H9 (cell line): ENCODE results near the gene APOL4. TPM values are rescaled to one million over a fixed set of nuclear protein-coding genes. Genes with fewer than 3 reads are reported as not detected.

Source experiments
- DNase-seq: peaks from one replicate; pipeline ENCODE4 v3.0.0-alpha.2; 2017
- H2AFZ ChIP-seq: one replicate; pipeline ENCODE4 v1.6.1; 2013; ENCODE audit warnings: mild to moderate bottlenecking, low read length, control low read depth, moderate library complexity
- H2AK5ac ChIP-seq: 2 replicates; pipeline ENCODE4 v1.6.1; 2013; ENCODE audit warnings: low read length, control low read depth, mixed read lengths; ENCODE audit not compliant: insufficient read length
- H2BK120ac ChIP-seq: one replicate; pipeline ENCODE4 v1.6.1; 2013; ENCODE audit warnings: low read depth, mild to moderate bottlenecking, low read length, control low read depth, inconsistent platforms; ENCODE audit not compliant: poor library complexity, severe bottlenecking
- H2BK12ac ChIP-seq: 2 replicates; pipeline ENCODE4 v1.6.1; 2013; ENCODE audit warnings: low read length, control low read depth, mixed read lengths, low read depth; ENCODE audit not compliant: insufficient read length
- H2BK15ac ChIP-seq: 2 replicates; pipeline ENCODE4 v1.6.1; 2013; ENCODE audit warnings: low read depth, low read length, control low read depth
- H2BK20ac ChIP-seq: one replicate; pipeline ENCODE4 v1.6.1; 2013; ENCODE audit warnings: low read depth, mild to moderate bottlenecking, low read length, control low read depth, inconsistent platforms; ENCODE audit not compliant: poor library complexity, severe bottlenecking
- H2BK5ac ChIP-seq: 2 replicates; pipeline ENCODE4 v1.6.1; 2013; ENCODE audit warnings: low read length, control low read depth, mixed read lengths; ENCODE audit not compliant: insufficient read length
- H3K14ac ChIP-seq: 2 replicates; pipeline ENCODE4 v1.6.1; 2013; ENCODE audit warnings: low read length, control low read depth; ENCODE audit not compliant: insufficient read depth
- H3K18ac ChIP-seq: 2 replicates; pipeline ENCODE4 v1.6.1; 2013; ENCODE audit warnings: low read depth, mild to moderate bottlenecking, mixed read lengths, low read length, control low read depth; ENCODE audit not compliant: insufficient read length
- H3K23ac ChIP-seq: 2 replicates; pipeline ENCODE4 v1.6.1; 2013; ENCODE audit warnings: low read length, control low read depth, mixed read lengths, low read depth; ENCODE audit not compliant: insufficient read length
- H3K23me2 ChIP-seq: 2 replicates; pipeline ENCODE4 v1.6.1; 2013; ENCODE audit warnings: low read depth, mild to moderate bottlenecking, mixed read lengths, low read length, control low read depth; ENCODE audit not compliant: insufficient read length, poor library complexity, severe bottlenecking
- H3K27ac ChIP-seq: 2 replicates; pipeline ENCODE4 v1.5.1; 2013; ENCODE audit warnings: low read length, control low read depth, mixed read lengths, low read depth; ENCODE audit not compliant: insufficient read length
- H3K27me3 ChIP-seq: 2 replicates; pipeline ENCODE4 v1.6.1; 2013; ENCODE audit warnings: low read length, control low read depth, inconsistent platforms; ENCODE audit not compliant: insufficient read depth
- H3K4ac ChIP-seq: 2 replicates; pipeline ENCODE4 v1.6.1; 2013; ENCODE audit warnings: low read depth, mild to moderate bottlenecking, control low read depth, inconsistent platforms, low read length, moderate library complexity
- H3K4me1 ChIP-seq: 2 replicates; pipeline ENCODE4 v1.6.1; 2013; ENCODE audit warnings: low read length, control low read depth, inconsistent platforms; ENCODE audit not compliant: insufficient read depth
- H3K4me2 ChIP-seq: 2 replicates; pipeline ENCODE4 v1.6.1; 2013; ENCODE audit warnings: low read length, control low read depth, mixed read lengths; ENCODE audit not compliant: insufficient read length, insufficient read depth
- H3K56ac ChIP-seq: 2 replicates; pipeline ENCODE4 v1.6.1; 2013; ENCODE audit warnings: low read depth, mild to moderate bottlenecking, mixed read lengths, low read length, control low read depth; ENCODE audit not compliant: insufficient read length
- H3K79me1 ChIP-seq: 2 replicates; pipeline ENCODE4 v1.6.1; 2013; ENCODE audit warnings: low read depth, mild to moderate bottlenecking, moderate library complexity, low read length, control low read depth, inconsistent platforms; ENCODE audit not compliant: insufficient read depth, poor library complexity, severe bottlenecking
- H3K79me2 ChIP-seq: 2 replicates; pipeline ENCODE4 v1.6.1; 2013; ENCODE audit warnings: low read length, control low read depth, inconsistent platforms; ENCODE audit not compliant: insufficient read depth
- H3K9ac ChIP-seq: 2 replicates; pipeline ENCODE4 v1.6.1; 2013; ENCODE audit warnings: low read length, control low read depth, mixed read lengths; ENCODE audit not compliant: insufficient read length; ENCODE audit errors: extremely low read depth
- H3K9me3 ChIP-seq: one replicate; pipeline ENCODE4 v1.6.1; 2013; ENCODE audit warnings: low read depth, low read length, inconsistent platforms; ENCODE audit not compliant: control insufficient read depth
- H3T11ph ChIP-seq: one replicate; pipeline ENCODE4 v1.6.1; 2013; ENCODE audit warnings: mild to moderate bottlenecking, low read length, control low read depth, inconsistent platforms
- H4K20me1 ChIP-seq: one replicate; pipeline ENCODE4 v1.6.1; 2013; ENCODE audit not compliant: control insufficient read depth, insufficient read length, insufficient read depth
- H4K5ac ChIP-seq: 2 replicates; pipeline ENCODE4 v1.6.1; 2013; ENCODE audit warnings: low read depth, mild to moderate bottlenecking, mixed read lengths, low read length, control low read depth; ENCODE audit not compliant: insufficient read length
- H4K8ac ChIP-seq: replicated peaks from 2 replicates; pipeline ENCODE4 v1.6.1; 2013; ENCODE audit warnings: low read length, control low read depth, mixed read lengths, low read depth; ENCODE audit not compliant: insufficient read length
- H4K91ac ChIP-seq: 2 replicates; pipeline ENCODE4 v1.6.1; 2013; ENCODE audit warnings: low read depth, mild to moderate bottlenecking, moderate library complexity, mixed read lengths, low read length, control low read depth; ENCODE audit not compliant: insufficient read length
- H3K27ac Mint-ChIP-seq, 3 experiments: 2 replicates in 2 of 3; 3 replicates in 1 of 3; pipeline ENCODE4 v1.8.0; 2020 to 2021; ENCODE audit warnings: mixed read lengths in 3 of 3, mild to moderate bottlenecking in 1 of 3, moderate library complexity in 1 of 3
- H3K27me3 Mint-ChIP-seq: 2 replicates; pipeline ENCODE4 v1.8.0; 2021; ENCODE audit warnings: low read depth, mild to moderate bottlenecking, moderate library complexity, mixed read lengths
- H3K36me3 Mint-ChIP-seq, 3 experiments: 2 replicates in 2 of 3; 3 replicates in 1 of 3; pipeline ENCODE4 v1.8.0; 2020 to 2021; ENCODE audit warnings: low read depth in 3 of 3, mixed read lengths in 3 of 3; ENCODE audit not compliant: insufficient read depth in 1 of 3
- H3K4me1 Mint-ChIP-seq, 2 experiments: 2 replicates each; pipeline ENCODE4 v1.8.0; 2020; ENCODE audit warnings: mixed read lengths in 2 of 2
- H3K4me3 Mint-ChIP-seq, 2 experiments: 2 replicates in 1 of 2; 3 replicates in 1 of 2; pipeline ENCODE4 v1.8.0; 2020 to 2021; ENCODE audit warnings: mild to moderate bottlenecking in 2 of 2, mixed read lengths in 2 of 2, moderate library complexity in 1 of 2
- H3K9me3 Mint-ChIP-seq, 2 experiments: 2 replicates in 1 of 2; 3 replicates in 1 of 2; pipeline ENCODE4 v1.8.0; 2020; ENCODE audit warnings: mild to moderate bottlenecking in 2 of 2, mixed read lengths in 2 of 2, moderate library complexity in 1 of 2
- CTCF ChIP-seq: fragments of 200-600 bp; sonication (generic); conservative IDR thresholded peaks from 3 replicates; pipeline ENCODE4 v1.8.0; 2021; ENCODE audit warnings: antibody characterized with exemption, mild to moderate bottlenecking
- WGBS: extraction: QIAGEN DNeasy Blood & Tissue Kit; methylation state at CpG from one replicate; pipeline ENCODE4 v1.1.7; 2013; ENCODE audit warnings: missing lambda C conversion rate, low lambda C conversion rate, mixed read lengths; ENCODE audit not compliant: insufficient read length; ENCODE audit errors: extremely low coverage; 5-methylcytosine and 5-hydroxymethylcytosine counted together
- total RNA-seq: library from RNA; stranded (reverse); gene quantifications from 2 replicates; pipeline ENCODE4 v1.2.1, GENCODE V29; 2021

Gene APOL4
- total RNA-seq, 1 experiment from 2014 or later, result not detected

GRCh38 chr22:36215981-36216380 lies 14.4 kb upstream of the APOL4 start:
- no peak overlapping the region for H2BK12ac ChIP-seq
- Mint-ChIP-seq H3K4me1 (peaks cover 8 to 11% of the 10 kb centered on the region in 2 experiments), H3K27ac (no peak overlapping the region), H3K27me3 (peaks cover 17% of the 10 kb centered on the region), H3K4me3 (no peak overlapping the region), H3K36me3 (no peaks in the 10 kb centered on the region), H3K9me3 (peaks cover 0 to 2% of the 10 kb centered on the region in 2 experiments; a peak in 2 of 5 replicates)
- no peak for TF ChIP-seq CTCF
- H4K20me1 ChIP-seq, result no peaks in the 10 kb centered on the region
- H3T11ph ChIP-seq, result no peak overlapping the region
- H3K9me3 ChIP-seq, result no peaks in the 10 kb centered on the region
- no peak overlapping the region for H4K5ac ChIP-seq
- no peak overlapping the region for H3K18ac ChIP-seq
- H2BK15ac ChIP-seq, result no peak overlapping the region
- H2BK120ac ChIP-seq, result no peak overlapping the region
- H2BK20ac ChIP-seq, result no peak overlapping the region
- H3K27ac ChIP-seq, result no peak overlapping the region
- H2AFZ ChIP-seq, result no peak overlapping the region
- DNase-seq, result no peak
- no peak overlapping the region for H2AK5ac ChIP-seq
- no peaks in the 10 kb centered on the region for H3K79me1 ChIP-seq
- H4K91ac ChIP-seq, result no peak overlapping the region
- H3K4me1 ChIP-seq, result no peaks in the 10 kb centered on the region
- H3K14ac ChIP-seq, result no peak overlapping the region
- H3K27me3 ChIP-seq, result no peaks in the 10 kb centered on the region
- no peak overlapping the region for H3K56ac ChIP-seq
- H3K79me2 ChIP-seq, result no peaks in the 10 kb centered on the region
- no peaks in the 10 kb centered on the region for H3K23me2 ChIP-seq
- WGBS, result no CpG with 5 or more reads among the region's 2 CpGs
- H4K8ac ChIP-seq, result no peak overlapping the region
- no peak overlapping the region for H3K9ac ChIP-seq
- H3K23ac ChIP-seq, result no peak overlapping the region
- H3K4ac ChIP-seq, result no peak overlapping the region
- H3K4me2 ChIP-seq, result no peak overlapping the region
- no peak overlapping the region for H2BK5ac ChIP-seq
